CD1c-positive myeloid dendritic cell (primary cell): Measurements from ENCODE around the gene PTAFR.

Source experiments
- DNase-seq: peaks from one replicate; pipeline ENCODE4 v3.0.0-alpha.2; 2016; ENCODE audit errors: extremely low spot score

The PTAFR gene, protein sequence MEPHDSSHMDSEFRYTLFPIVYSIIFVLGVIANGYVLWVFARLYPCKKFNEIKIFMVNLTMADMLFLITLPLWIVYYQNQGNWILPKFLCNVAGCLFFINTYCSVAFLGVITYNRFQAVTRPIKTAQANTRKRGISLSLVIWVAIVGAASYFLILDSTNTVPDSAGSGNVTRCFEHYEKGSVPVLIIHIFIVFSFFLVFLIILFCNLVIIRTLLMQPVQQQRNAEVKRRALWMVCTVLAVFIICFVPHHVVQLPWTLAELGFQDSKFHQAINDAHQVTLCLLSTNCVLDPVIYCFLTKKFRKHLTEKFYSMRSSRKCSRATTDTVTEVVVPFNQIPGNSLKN

DNA sequence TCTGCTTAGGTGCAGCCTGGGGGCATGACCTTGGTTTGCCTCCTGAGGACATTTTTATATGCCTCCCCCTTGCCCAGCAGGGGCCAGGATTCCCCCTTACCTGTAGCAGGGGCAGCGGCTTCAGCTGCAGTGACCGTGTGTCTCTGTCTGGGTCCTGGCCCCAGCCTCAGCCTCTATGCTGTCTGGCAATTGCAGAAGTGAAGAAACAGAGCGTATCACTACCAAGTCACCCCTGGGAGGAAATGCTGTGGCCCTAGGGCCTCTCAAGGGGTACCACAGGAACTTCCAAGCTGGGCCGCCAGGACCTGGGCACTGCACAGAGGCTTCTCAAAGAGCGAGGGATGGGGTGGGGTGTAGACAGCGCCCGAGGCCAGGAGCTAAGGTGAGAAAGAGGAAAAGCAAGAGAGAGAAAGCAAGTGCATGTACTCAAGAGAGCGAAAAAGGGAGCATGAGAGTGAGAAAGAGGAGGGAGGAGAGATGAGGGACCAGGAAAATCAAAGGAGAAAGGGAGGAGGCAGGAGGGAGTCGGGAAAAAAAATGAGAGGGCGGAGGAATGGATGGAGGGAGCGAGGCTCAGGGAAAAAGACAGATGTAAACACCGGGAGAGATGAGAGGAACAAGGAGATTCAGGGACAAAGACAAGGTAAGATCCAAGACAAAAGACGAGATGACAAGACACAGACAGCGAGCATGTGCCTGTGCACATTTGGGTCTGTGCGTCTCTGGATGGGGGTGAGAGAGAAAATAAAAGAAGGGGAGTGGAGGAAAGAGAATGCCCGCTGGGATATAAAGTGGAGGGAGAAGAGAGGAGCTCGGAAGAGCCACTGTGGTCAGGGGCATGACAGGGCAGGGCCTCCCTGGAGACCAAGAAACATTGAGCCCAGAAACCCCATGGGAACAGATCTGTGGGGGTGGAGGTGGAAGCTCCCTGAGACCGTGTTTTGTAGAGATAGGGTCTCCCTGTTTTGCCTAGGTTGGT is at the start of gene PTAFR:
Gene PTAFR, minus strand, starts transcription at position 199 of the 979 bp plus-strand sequence. CDS start 25,669 bp downstream, outside the sequence.
- DNase-seq: peak; percentile 82

DNA sequence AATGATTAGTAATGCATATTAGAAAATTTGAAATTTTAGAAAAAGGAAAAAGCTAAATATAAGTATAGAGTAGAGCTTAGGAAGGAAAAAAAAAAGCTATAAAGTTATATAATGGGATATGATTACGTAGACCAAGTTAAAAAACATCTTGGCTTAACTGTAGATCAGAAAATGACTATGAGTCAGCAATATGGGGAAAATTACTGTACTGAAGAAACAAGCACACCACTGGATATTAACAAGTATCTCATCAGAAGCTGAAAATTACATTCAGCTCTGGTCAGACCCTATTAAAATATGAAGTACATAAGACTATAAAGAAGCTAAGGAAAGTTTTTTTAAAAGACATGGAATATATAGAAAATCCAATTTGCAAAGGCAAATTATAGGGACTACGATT is 36.8 kb upstream of the PTAFR start:
- DNase-seq: no peak

DNA sequence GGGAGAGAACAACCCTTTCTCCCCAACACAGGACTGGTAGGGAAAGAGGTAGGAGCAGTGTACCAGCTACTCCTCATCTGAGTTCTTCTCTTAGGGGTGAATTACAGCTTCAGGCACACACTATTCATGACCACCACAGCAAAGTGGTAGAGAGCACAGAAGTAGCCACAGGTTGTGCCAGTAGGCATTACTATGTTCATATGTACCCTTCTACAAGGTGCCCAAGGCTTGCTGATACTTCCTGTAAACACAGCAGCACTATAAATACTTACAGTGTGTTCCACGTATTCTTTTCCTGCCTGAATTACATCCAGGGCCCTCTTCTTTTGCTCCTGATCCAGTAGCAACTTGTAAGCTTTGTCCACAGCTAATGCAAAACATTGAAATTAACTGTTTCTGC is 33.2 kb upstream of the PTAFR start:
- no peak for DNase-seq

DNA sequence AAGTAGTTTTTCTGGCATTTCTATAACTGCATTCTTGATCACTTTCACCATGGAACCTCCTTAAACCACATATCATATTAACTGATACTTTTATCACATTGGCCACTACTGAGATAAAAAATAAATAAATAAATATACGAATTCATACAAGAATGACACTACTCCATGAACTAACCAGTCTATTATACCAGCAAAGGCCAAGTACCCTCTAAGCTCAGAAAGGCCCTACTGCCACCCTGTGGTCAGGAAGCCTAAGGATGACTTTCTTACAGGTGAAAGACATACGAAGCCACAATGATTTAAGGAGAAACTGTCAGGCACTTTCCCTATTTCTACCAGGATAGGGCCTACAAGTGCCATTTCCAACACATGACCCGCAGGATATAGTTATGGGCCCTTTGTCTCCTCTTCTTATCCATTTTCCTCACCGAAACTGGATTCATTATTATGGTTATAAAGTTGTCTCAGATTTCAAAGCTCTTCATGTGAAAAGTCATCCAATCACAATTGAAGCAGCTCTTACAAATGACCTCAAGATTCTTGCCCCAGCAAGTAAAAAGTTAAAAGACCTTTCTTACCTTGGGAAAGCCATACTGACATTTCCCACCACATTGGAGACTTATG is 32.4 kb upstream of the PTAFR start:
- DNase-seq: peak; percentile 78

DNA sequence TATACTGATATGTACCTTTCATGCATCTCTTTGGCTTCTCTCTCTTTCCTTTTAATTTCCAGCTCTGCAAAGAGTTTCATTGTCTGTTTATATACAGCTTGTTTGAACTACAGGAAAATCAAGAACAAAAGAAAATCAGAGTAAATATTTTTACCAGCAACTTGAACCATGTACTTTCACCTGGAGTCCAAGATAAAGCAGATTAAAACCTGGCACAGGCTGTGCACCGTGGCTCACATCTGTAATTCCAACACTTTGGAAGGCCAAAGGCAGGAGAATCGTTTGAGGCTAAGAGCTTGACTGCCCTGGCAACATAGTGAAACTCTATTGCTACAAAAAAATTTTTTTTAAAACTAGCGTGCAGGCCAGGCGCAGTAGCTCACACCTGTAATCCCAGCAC is 28.8 kb upstream of the PTAFR start:
- DNase-seq: no peak

DNA sequence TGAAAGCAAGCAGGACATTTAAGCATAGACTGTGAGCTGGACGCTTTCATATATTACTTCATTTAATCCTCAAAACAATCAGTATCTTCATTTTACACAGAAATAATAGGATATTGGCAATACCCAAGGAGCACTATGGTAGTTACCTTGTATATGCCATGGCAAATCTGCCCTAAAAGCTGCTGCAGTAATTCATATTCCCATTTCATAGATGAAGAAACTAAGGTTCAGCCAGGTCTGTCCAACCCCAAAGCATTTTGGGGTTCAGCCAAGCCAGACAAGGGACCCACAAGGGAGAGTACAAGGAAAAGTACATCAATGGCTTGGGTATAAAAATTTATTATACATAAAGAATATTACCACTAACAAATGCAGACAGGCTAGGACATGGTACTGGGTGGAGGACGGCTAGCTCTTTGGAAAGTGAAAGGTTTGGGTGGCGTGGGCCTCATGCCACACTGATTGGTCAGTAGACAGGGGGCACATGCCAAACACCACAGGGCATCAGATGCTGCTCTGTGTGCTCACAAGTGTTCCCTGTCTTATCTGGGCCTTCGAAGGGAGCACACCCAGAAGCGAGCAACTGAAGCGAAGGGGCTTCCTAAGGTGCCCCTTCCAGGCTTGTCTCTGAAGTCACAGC is 23.9 kb upstream of the PTAFR start:
- DNase-seq: no peak

DNA sequence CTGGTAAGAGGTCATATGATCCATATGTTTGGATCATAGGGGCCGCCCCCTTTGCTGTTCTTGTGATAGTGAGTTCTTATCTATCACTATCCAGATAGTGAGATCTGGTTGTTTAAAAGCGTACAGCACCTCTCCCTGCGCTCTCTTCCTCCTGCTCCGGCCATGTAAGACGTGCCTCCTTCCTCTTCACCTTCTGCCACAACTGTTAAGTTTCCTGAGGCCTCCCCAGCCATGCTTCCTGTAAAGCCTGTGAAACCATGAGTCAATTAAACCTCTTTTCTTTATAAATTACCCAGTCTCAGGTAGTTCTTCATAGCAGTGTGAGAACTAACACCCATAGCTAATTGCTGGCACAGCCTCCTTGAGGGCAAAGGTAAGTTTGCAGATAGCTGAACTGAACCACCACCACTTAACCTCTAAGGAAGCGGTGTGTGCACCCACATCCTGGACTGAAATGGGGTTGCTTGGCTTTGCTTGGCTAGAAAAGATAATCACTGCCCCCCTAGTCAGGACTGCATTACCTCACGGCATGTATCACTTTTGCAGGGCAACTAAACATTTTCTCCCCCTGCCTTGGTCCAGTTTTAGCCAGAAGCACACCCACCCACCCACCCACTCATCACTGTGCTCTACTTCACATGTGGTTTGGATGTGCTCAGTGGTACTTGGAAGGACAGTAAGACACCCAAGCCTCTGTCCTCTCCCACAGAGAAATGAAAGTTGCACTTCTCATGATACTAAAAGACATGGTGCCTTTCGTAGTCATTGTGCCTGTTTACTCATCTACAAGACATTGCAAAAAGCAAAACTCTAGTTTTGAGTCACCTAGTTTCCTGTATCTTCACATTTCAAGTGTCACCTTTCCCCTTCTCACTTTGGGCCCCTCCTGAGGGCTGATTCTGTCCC is 23.1 kb upstream of the PTAFR start:
- peak; percentile 70 for DNase-seq

DNA sequence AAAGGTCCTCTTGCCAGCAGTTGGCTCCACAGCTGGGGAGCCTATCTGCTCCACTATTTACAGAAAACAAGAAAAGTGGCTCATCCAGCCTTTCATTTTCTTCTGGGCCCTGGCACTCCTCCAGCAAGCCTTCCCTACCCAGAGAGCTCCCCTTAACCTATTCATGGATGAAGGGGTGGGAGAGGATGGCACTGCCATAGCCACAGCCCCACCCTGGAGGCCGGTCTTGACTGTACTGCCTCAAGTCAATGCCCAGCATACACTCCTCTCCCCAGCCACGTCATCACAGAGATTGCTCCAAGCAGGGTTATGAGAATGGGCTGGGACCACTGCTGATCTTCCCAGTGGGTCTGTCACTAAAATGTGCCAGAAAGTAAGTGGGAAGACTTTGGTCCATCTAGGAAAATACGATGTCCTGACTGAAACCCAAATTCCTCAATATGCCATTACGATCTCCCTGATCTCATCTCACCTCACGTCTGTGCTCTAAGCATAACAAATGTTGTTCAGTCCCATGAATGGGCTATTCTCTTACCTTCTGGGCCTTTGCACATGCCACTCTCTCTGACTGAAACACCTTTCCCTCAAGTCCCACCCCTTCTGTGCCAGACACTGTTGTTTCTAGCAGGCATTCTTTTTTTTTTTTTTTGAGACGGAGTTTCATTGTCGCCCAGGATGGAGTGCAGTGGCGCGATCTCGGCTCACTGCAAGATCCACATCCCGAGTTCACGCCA is 21.4 kb upstream of the PTAFR start:
- DNase-seq: no peak

DNA sequence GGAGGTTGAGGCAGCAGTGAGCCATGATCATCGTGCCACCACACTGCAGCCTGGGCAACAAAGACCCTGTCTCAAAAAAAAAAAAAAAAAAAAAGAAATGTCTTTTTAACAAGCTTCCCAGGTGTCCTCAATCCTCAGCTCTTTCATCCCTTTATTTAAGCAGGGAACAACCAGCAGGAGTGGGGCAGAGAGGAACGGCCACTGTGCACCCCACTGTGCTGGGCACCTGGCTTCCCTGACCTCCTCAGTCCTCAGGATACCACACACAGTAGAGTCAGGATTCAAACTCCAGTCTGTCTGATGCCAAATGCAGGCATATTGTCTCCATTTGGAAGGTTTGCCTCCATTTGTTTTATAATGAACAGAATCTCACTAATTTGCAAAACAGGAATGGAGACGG is 19.8 kb upstream of the PTAFR start:
- DNase-seq: no peak

DNA sequence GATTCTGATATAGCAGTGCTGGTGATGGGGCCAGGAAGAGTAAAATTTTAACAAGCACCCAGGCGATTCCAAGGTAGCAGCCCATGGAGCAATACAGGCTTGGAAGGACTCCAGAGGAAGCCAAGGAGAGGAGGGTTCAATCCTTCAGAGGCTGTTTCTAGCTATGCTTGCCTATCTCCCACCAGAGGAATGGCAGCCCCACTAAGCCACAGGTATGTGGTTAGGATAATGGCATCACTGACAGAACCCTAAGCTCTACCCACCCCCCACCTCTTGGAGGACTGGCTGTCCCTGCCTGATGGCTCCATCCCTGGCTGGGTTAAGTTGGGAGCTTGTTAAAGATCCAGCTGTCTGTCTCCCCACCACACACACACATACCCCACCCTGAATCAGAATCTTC is 19.3 kb upstream of the PTAFR start:
- no peak for DNase-seq

DNA sequence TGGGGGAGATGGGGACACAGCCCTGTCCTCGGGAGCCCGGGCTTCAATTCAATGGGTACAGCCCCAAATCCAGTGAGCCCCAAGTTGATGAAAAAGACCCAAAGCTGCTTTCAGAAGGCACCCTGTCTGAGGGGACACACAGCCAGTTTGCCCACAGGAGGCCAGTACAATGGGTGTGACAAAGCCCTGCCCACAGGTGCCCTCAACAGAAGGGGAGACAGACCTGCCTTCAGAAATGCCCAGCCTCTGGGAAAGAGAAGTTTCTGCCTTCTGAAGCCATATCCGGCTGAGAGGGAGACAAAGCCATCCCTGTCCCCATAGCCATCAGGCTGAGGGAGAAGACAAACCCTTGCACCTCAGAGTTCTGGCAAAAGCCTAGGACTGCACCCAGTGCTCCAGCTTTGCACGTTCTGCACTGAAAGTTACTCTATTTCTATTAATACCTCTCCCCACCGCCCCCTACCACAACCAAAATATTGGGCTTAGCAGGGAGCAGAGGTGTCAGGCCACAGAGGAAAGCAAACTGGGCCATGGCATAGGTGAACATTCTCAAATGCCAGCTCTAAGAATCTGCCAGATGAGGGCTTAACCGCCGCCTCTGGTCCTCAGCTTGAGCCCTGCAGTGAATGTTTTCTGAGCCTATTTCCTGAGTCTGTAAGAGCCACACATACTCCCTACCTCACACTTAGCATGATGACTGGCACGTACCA is 18.0 kb upstream of the PTAFR start:
- no peak for DNase-seq

DNA sequence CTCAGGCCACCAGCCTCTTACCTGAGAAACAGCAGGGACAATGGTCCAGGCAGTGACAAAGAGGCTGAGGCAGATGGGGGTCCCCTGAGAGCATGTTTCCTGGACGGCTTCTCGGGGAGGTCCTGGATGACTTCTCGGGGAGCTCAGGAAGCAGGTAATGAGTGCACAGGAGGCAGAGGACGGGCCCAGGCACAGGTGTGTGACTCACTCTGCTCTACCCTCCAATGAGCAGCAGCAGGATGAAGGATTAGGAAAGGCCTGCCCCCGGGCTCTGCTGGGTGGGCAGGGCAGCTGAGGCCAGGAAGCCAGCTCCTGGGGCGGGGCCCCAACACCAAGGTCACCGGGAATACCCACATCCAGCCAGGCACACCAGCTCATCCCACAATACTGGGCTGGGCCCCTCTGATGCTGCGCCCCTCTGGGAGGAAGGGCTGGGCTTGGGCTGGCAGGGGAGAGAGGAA is 17.2 kb upstream of the PTAFR start:
- DNase-seq: no peak

DNA sequence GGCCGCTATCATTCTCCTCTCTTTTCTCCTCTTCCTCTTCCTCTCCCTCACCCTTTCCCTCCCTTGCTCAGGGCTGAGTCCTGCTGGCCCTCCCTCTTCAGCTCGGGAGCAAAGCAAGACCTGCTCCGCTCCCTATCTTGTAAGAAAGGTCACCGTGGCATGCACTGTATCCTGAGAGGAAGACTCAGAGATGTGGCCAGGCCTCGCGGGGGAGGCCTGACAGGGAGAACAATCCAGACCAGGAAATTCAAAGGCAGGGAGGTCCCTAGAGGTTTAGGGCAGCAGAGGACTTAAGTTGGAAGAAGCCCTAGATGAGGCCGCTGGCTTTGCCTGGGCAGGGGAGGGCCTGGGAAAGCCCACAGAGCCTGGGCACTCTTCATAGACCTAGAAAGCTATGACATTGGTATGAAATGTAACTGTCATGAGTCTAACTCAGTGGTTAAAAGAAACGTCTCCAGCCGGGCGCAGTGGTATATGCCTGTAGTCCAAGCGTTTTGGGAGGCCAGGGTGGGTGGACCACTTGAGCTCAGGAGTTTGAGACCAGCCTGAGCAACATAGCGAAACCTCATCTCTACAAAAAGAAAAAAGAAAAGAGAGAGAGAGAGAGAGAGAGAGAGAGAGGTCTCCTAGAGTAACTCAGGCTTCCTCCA is 14.6 kb upstream of the PTAFR start:
- DNase-seq: no peak

DNA sequence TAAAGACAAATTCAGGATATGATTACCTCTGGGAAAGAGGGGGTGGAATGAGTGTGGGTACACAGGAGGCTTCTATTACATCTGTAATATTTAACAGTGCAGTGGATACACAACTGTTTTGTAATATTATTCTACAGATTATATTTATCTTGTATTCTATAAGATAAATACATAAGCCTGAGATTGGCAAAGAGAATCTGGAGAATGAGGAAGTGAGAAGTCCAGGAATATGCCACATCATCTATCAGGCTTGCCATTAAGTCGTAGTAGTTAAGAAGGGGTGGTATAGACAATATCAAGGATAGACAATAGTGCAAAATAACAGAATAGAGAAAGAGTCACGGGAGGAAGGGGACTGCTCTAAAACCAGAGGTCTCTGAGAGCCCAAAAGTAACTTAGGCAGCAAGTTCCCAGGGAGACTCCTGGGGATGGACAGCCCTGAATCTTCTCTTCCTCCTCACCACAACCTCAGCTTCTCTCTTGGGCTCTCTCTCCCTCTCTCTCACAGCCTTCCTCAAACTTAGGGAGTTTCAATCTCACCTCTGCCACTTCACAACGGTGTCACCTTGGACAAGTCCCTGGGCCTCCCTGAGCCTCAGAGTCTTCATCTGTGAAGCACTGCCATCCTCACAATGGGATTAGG is 14.0 kb upstream of the PTAFR start:
- peak; percentile 58 for DNase-seq

DNA sequence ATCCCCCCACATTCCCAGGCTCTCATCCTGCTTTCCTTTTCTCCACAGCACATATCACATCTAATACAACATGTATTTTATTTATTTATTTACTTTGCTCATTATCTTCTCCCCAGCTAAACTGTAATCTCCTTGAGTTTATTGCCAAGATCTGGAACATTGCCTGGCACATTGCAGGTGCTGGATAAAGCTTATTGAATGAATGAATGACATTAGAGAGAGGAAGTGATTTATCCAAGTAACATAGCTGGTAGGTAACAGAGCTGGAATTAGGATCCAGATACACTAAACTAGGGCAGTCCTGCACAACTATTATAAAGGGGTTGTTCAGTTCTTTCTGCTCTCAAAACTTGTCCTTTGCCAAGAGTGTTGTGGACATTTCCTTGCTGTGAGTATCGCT is 8.6 kb upstream of the PTAFR start:
- no peak for DNase-seq

DNA sequence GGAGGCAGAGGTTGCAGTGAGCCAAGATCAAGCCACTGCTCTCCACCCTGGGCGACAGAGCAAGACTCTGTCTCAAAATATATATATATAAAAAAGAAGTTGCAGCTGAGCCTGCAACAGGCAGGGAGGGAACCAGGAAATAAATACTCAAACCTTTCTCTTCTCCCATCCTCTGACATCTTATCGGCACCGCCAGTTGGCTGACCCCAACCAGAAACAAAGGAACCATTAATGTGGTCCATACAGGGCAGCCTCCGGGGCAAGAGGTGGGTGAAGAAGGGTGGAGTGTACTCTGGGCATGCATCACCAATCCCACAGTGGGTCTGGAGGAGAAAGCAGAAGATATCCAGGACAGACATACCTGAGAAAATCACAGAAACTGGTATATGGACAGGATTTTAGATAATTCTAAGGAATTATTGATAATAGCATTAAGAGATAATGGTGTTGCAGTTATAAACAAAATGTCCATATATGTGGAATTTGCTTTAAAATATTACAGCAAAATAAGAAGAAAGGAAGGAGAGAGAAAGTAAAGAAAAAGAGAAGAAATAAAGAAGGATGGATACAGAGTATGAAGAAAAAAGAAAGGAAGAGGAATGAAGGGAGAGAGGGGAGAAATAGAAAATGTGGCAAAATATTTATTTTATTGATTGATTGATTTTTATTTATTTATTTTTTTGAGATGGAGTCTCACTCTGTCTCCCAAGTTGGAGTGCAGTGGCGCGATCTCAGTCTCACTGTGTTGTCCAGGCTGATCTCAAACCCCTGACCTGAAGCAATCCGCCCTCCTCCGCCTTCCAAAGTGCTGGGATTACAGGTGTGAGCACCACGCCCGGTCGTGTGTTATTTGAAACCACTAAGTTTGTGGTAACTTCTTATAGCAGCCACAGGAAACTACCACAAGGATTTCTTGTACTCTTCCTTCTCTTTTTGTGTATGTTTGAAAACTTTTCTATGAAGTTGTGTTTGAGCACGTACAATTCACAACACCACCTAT is 4.1 kb upstream of the PTAFR start:
- DNase-seq: no peak
